ENCODE data around the gene RADIL. TPM values are rescaled to one million over a fixed set of nuclear protein-coding genes. Genes with fewer than 3 reads are reported as not detected.

Gene RADIL
- total RNA-seq, 4 donors from 2014 or later: 4.4 to 11.4 (median 8.8) TPM

- TF ChIP-seq CTCF (IDR thresholded peaks at IDR 0.05): no peak
- no peak for TF ChIP-seq EP300 (IDR thresholded peaks at IDR 0.05)
- no peak for TF ChIP-seq POLR2A (IDR thresholded peaks at IDR 0.05)
- TF ChIP-seq POLR2AphosphoS5 (IDR thresholded peaks at IDR 0.05): no peak
- 80 to 100% methylated on average over 1 of the region's 25 CpGs for WGBS, 2 donors (ENCODE audit: low coverage in 1 of 2)
- Histone ChIP-seq H3K4me3 (no peak overlapping the region), H3K4me1 (peaks cover 0 to 20% (median 5%) of the 10 kb centered on the region in 3 donors), H3K9me3 (no peaks in the 10 kb centered on the region), H3K27me3 (no peaks in the 10 kb centered on the region), H3K27ac (peak overlapping the region in 2 of 4 donors; percentile 69 to 84), H3K36me3 (peaks cover 0 to 58% of the 10 kb centered on the region in 2 donors)
- no peak for ATAC-seq
Measured at GRCh38 chr7:4791101-4791737, 92.3 kb downstream of the RADIL start.

- no peak overlapping the region for H3K27ac ChIP-seq
- H3K9me3 ChIP-seq: no peaks in the 10 kb centered on the region
- H3K4me1 ChIP-seq: peaks cover 0 to 20% (median 5%) of the 10 kb centered on the region in 3 donors
- H3K27me3 ChIP-seq: no peaks in the 10 kb centered on the region
- peaks cover 0 to 65% of the 10 kb centered on the region in 2 donors for H3K36me3 ChIP-seq
- TF ChIP-seq CTCF (IDR thresholded peaks at IDR 0.05) (no peak), POLR2A (IDR thresholded peaks at IDR 0.05) (no peak), EP300 (IDR thresholded peaks at IDR 0.05) (no peak), POLR2AphosphoS5 (IDR thresholded peaks at IDR 0.05) (no peak)
- H3K4me3 ChIP-seq: no peak overlapping the region
- no CpG with 5 or more reads among the region's 24 CpGs for WGBS, 2 donors (ENCODE audit: low coverage in 1 of 2)
- ATAC-seq: no peak
Measured at GRCh38 chr7:4790516-4790991, 93.0 kb downstream of the RADIL start.

GRCh38 chr7:4790078-4790465, 93.4 kb downstream of the RADIL start:
- peaks cover 0 to 20% (median 5%) of the 10 kb centered on the region in 3 donors for H3K4me1 ChIP-seq
- H3K9me3 ChIP-seq: no peaks in the 10 kb centered on the region
- no peak overlapping the region for H3K4me3 ChIP-seq
- no peak overlapping the region for H3K27ac ChIP-seq
- no peaks in the 10 kb centered on the region for H3K27me3 ChIP-seq
- TF ChIP-seq CTCF (IDR thresholded peaks at IDR 0.05): no peak
- TF ChIP-seq POLR2A (IDR thresholded peaks at IDR 0.05): no peak
- TF ChIP-seq POLR2AphosphoS5 (IDR thresholded peaks at IDR 0.05): no peak
- no peak for TF ChIP-seq EP300 (IDR thresholded peaks at IDR 0.05)
- whole genome bisulfite sequencing, 2 donors (ENCODE audit: low coverage in 1 of 2): 66% methylated on average over 4 of the region's 9 CpGs; no CpG with 5 or more reads in 1 of the 2 donors
- H3K36me3 ChIP-seq: peaks cover 0 to 70% of the 10 kb centered on the region in 2 donors
- no peak for ATAC-seq

GRCh38 chr7:4789194-4790077, 94.1 kb downstream of the RADIL start:
- Histone ChIP-seq H3K4me3 (no peak overlapping the region), H3K4me1 (peaks cover 0 to 20% (median 5%) of the 10 kb centered on the region in 3 donors), H3K36me3 (peaks cover 0 to 76% of the 10 kb centered on the region in 2 donors), H3K27me3 (no peaks in the 10 kb centered on the region), H3K9me3 (no peaks in the 10 kb centered on the region), H3K27ac (no peak overlapping the region)
- ATAC-seq: no peak
- TF ChIP-seq EP300 (IDR thresholded peaks at IDR 0.05): no peak
- WGBS, 2 donors (ENCODE audit: low coverage in 1 of 2): 69% methylated on average over 2 of the region's 26 CpGs; no CpG with 5 or more reads in 1 of the 2 donors

GRCh38 chr7:4788627-4789189, 94.8 kb downstream of the RADIL start:
- H3K36me3 ChIP-seq: peaks cover 0 to 83% of the 10 kb centered on the region in 2 donors
- 76% methylated on average over 6 of the region's 27 CpGs; no CpG with 5 or more reads in 1 of the 2 donors for WGBS, 2 donors (ENCODE audit: low coverage in 1 of 2)
- ATAC-seq: no peak

More at GRCh38 chr7:4788627-4789189, 94.8 kb downstream of the RADIL start:
- Histone ChIP-seq H3K9me3 (no peaks in the 10 kb centered on the region), H3K27ac (no peak overlapping the region), H3K27me3 (no peaks in the 10 kb centered on the region), H3K4me1 (peaks cover 0 to 20% (median 5%) of the 10 kb centered on the region in 3 donors), H3K4me3 (no peak overlapping the region)
- TF ChIP-seq POLR2A (IDR thresholded peaks at IDR 0.05): no peak
- no peak for TF ChIP-seq CTCF (IDR thresholded peaks at IDR 0.05)
- no peak for TF ChIP-seq POLR2AphosphoS5 (IDR thresholded peaks at IDR 0.05)
- TF ChIP-seq EP300 (IDR thresholded peaks at IDR 0.05): no peak

All from gastroesophageal sphincter (tissue), 4 donors.